Coronary artery (tissue), 2 donors: Measurements from ENCODE around the gene IAPP.
"Not testable (repeated sequence)": the region's sequence is repeated elsewhere in the genome, so short reads cannot be mapped to it uniquely, and the experiment has no call there.

Experiments used
- DNase-seq: peaks from one replicate; pipeline ENCODE4 v3.0.0-alpha.2; 2017; ENCODE audit warnings: low spot score
- H3K27ac ChIP-seq, 2 donors: fragments of 200-600 bp; sonication (generic); one replicate each; pipeline ENCODE4 v1.5.1; 2016 to 2019
- H3K4me3 ChIP-seq: fragments of 200-600 bp; sonication (generic); 2 replicates; pipeline ENCODE4 v1.5.1; 2016; ENCODE audit warnings: mild to moderate bottlenecking, moderate library complexity
- TF ChIP-seq, protein P1 (sequence below): fragments of 200-600 bp; sonication (generic); IDR thresholded peaks from one replicate; pipeline ENCODE4 v1.5.1; 2019; ENCODE audit warnings: antibody characterized with exemption

Gene IAPP

DNA sequence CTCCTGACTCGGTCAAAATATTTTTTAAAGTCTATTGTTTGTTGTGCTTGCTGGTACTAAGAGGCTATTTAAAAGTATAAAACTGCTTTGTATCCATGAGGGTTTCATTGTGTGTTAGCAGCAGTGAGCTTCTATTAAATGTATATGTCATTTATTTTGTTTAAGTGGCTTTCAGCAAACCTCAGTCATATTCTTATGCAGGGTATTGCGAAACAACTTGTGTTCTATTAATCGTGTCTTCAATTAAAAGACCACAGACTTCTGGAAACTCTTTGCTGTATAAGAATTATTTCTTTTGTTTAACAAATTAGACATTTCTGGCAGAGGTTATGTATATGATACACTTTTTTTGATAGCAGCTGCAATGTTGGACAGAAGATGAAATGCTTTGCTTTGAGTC is 6.5 kb downstream of the IAPP start:
- H3K27ac ChIP-seq, result no peak overlapping the region

DNA sequence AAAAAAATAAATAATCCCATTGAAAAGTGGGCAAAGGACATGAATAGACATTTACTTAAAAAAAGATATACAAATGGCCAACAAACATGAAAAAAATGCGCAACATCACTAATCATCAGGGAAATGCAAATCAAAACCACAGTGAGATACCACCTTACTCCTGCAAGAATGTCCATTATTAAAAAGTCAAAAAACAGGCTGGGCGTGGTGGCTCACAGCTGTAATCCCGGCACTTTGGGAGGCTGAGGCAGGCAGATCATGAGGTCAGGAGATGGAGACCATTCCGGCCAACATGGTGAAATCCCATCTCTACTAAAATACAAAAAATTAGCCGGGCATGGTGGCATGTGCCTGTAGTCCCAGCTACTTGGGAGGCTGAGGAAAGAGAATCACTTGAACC is 8.6 kb downstream of the IAPP start:
- H3K4me3 ChIP-seq, H3K27ac ChIP-seq, DNase-seq: not testable (repeated sequence)

More for the DNA sequence above, 6.5 kb downstream of the IAPP start:
- DNase-seq, result no peak
- no peak overlapping the region for H3K4me3 ChIP-seq
- TF ChIP-seq, protein P1, sequence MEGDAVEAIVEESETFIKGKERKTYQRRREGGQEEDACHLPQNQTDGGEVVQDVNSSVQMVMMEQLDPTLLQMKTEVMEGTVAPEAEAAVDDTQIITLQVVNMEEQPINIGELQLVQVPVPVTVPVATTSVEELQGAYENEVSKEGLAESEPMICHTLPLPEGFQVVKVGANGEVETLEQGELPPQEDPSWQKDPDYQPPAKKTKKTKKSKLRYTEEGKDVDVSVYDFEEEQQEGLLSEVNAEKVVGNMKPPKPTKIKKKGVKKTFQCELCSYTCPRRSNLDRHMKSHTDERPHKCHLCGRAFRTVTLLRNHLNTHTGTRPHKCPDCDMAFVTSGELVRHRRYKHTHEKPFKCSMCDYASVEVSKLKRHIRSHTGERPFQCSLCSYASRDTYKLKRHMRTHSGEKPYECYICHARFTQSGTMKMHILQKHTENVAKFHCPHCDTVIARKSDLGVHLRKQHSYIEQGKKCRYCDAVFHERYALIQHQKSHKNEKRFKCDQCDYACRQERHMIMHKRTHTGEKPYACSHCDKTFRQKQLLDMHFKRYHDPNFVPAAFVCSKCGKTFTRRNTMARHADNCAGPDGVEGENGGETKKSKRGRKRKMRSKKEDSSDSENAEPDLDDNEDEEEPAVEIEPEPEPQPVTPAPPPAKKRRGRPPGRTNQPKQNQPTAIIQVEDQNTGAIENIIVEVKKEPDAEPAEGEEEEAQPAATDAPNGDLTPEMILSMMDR, result no peak

DNA sequence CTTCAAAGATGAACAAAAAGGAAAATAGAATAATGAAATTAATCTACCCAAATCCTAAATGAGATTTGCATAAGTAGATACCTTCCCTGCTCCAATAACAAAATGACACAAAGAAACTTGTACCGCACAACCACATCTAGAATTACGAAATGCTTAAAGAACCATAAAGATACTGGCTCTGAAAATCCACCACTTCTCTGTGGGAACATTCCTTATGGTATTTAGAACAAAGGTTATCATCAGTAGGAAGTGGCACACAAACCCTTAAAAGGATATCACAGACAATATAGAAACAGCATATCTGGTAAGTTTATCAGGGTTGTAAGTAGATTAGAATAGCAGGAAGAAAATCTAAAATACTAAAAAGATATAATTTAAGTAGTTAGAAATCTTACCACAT is 11.6 kb downstream of the IAPP start:
- TF ChIP-seq, protein P1, result no peak
- no peak for DNase-seq
- no peak overlapping the region for H3K27ac ChIP-seq
- H3K4me3 ChIP-seq, result no peak overlapping the region

DNA sequence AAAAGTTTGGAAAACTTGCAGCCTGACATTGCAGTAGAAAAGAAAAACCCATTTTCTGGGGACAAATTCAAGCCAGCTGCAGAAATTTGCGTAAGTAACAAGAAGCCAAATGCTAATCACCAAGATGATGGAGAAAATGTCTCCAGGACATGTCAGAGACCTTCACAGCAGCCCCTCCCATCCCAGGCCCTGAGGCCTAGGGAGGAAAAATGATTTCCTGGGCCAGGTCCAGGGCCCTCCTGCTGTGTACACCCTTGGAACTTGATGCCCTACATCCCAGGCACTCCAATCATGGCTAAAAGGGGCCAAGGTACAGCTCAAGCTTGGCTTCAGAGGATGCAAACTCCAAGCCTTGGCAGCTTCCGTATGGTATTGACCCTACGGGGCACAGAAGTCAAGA is 14.5 kb downstream of the IAPP start:
- TF ChIP-seq, protein P1, result no peak
- H3K27ac ChIP-seq, result no peak overlapping the region
- H3K4me3 ChIP-seq, result no peak overlapping the region
- DNase-seq, result no peak

DNA sequence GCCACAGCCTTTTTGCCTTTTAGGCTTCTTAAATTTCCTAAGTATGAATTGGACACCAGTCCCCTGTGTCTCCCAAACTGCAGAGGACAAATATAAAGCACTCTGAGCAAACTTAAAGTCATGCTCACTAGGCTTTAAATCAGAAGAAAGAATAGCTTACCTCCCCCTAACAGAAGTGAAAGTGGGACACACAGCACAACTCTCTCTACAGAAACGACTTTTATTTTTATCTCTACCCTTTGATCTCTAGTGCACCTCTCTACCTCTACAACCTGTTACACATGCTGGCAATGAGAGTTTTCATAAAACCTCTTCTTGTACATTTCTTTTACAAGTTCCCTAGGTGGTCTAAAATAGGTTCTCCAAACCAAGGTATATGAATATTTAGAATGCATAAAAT is 19.7 kb downstream of the IAPP start:
- H3K27ac ChIP-seq, result no peak overlapping the region
- no peak for DNase-seq
- TF ChIP-seq, protein P1, result no peak
- no peak overlapping the region for H3K4me3 ChIP-seq

DNA sequence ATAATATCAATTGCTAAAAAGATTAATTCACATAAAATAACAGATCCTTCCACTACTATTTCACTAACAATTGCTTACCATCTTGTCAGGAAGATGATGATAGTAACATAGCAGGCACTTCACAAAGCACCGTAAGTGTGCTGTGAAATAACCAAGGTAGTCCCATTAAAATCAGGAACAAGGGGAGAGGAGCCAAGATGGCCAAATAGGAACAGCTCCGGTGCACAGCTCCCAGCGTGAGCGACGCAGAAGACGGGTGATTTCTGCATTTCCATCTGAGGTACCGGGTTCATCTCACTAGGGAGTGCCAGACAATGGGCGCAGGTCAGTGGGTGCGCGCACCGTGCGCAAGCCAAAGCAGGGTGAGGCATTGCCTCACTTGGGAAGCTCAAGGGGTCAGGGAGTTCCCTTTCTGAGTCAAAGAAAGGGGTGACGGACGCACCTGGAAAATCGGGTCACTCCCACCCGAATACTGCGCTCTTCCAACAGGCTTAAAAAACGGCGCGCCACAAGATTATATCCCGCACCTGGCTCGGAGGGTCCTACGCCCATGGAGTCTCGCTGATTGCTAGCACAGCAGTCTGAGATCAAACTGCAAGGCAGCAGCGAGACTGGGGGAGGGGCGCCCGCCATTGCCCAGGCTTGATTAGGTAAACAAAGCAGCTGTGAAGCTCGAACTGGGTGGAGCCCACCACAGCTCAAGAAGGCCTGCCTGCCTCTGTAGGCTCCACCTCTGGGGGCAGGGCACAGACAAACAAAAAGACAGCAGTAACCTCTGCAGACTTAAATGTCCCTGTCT is 22.3 kb downstream of the IAPP start:
- not testable (repeated sequence) for H3K27ac ChIP-seq, DNase-seq, H3K4me3 ChIP-seq

DNA sequence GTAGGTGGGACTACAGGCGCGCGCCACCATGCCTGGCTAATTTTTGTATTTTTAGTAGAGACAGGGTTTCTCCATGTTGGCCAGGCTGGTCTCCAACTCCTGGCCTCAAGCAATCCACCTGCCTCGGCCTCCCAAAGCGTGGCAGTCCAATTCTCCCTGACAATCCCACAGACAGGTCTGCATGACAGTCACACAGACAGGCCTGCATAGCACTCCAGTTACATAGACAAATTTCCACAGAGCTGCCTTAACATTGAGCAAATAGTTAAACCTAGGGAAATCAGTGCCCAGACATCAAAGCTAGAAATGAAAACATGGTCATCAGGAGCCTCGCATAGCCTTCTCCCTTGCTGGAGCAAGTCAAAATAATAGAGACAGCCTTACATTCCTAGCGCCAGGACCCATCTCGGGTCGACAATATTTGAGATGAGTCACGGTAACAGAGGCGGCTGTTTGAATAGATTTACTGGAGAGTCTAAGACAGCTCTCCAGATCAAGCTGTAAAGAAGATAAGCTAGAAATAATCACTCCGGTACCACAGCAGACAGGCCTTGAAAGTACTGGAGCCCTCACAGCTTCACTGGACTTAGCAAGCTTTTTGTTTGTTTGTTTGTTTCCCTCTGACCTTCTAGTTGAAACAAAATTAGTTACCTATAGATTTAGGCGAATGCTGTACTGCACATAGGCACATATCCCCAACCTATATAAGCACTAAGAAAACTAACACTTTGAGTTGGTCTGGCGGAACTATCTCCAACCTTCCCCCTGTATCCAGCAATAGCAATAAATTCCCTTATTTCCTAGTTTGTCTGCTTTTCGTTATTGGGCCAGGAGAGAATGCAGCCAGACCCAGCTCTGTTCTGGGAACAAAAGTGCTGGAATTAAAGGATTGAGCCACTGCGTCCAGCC is 40.9 kb downstream of the IAPP start:
- Histone ChIP-seq H3K4me3 (no peak overlapping the region), H3K27ac (no peak overlapping the region)
- DNase-seq, result no peak
- TF ChIP-seq, protein P1, result no peak
